ENCODE results near the gene POLG2.
"Not testable (repeated sequence)": the region's sequence is repeated elsewhere in the genome, so short reads cannot be mapped to it uniquely, and the experiment has no call there.

Gene POLG2

GRCh38 chr17:64480951-64481350, 15.9 kb downstream of the POLG2 start:
- no peak for DNase-seq

- DNase-seq, result no peak
These were observed 19.0 kb downstream of the POLG2 start for GRCh38 chr17:64477849-64478248.

GRCh38 chr17:64472564-64472963, 24.3 kb downstream of the POLG2 start:
- DNase-seq, result no peak

- DNase-seq, result no peak
These were observed 25.4 kb downstream of the POLG2 start for GRCh38 chr17:64471440-64471839.

- DNase-seq, result no peak
These were observed 26.2 kb downstream of the POLG2 start for GRCh38 chr17:64470625-64471024.

GRCh38 chr17:64466834-64467233, 30.0 kb downstream of the POLG2 start:
- not testable (repeated sequence) for DNase-seq

- DNase-seq, result no peak
These were observed 30.7 kb downstream of the POLG2 start for GRCh38 chr17:64466019-64466735.

- DNase-seq, result no peak
These were observed 35.1 kb downstream of the POLG2 start for GRCh38 chr17:64461788-64462187.

- no peak for DNase-seq
These were observed 35.9 kb downstream of the POLG2 start for GRCh38 chr17:64460955-64461354.

GRCh38 chr17:64459818-64460217, 37.0 kb downstream of the POLG2 start:
- DNase-seq, result not testable (repeated sequence)

GRCh38 chr17:64459284-64459747, 37.5 kb downstream of the POLG2 start:
- no peak for DNase-seq

- DNase-seq, result no peak
These were observed 38.1 kb downstream of the POLG2 start for GRCh38 chr17:64458756-64459155.

- no peak for DNase-seq
These were observed 39.7 kb downstream of the POLG2 start for GRCh38 chr17:64457156-64457555.

GRCh38 chr17:64455993-64456885, 40.6 kb downstream of the POLG2 start:
- DNase-seq, result no peak

- no peak for DNase-seq
These were observed 47.3 kb downstream of the POLG2 start for GRCh38 chr17:64449545-64449944.

GRCh38 chr17:64448665-64449512, 48.0 kb downstream of the POLG2 start, which contains the start of gene MILR1:
Gene MILR1 (plus strand): TSS chr17:64449115. CDS start chr17:64449169, 54 bp downstream.
- DNase-seq, result no peak

- no peak for DNase-seq
These were observed 49.3 kb downstream of the POLG2 start for GRCh38 chr17:64447526-64447925.

- DNase-seq, result no peak
These were observed 53.6 kb downstream of the POLG2 start for GRCh38 chr17:64443086-64443760.

GRCh38 chr17:64442541-64442971, 54.3 kb downstream of the POLG2 start:
- no peak for DNase-seq

GRCh38 chr17:64441772-64442540, 54.9 kb downstream of the POLG2 start:
- peak; percentile 15 for DNase-seq

- no peak for DNase-seq
These were observed 56.9 kb downstream of the POLG2 start for GRCh38 chr17:64439956-64440355.
